SIG-M5 treated with dmso at 0.1 percent for 504 hours (cell line): Measurements from ENCODE around the gene SCYGR1.
"Not testable (repeated sequence)": the region's sequence is repeated elsewhere in the genome, so short reads cannot be mapped to it uniquely, and the experiment has no call there.

Source experiments
- DNase-seq: peaks from one replicate; lab custom pipeline; 2025; ENCODE audit not compliant: unreplicated experiment; lab: John Stamatoyannopoulos, UW

Gene SCYGR1

GRCh38 chr2:227374158-227374557 lies 13.6 kb downstream of the SCYGR1 start:
- peak; percentile 53 for DNase-seq

- no peak for DNase-seq
Measured at GRCh38 chr2:227373389-227373788, 14.4 kb downstream of the SCYGR1 start.

- DNase-seq: peak; percentile 94
Measured at GRCh38 chr2:227370791-227371312, 16.9 kb downstream of the SCYGR1 start.

- DNase-seq: peak; percentile 13
Measured at GRCh38 chr2:227370092-227370491, 17.7 kb downstream of the SCYGR1 start.

- DNase-seq: peak; percentile 60
Measured at GRCh38 chr2:227368574-227368973, 19.2 kb downstream of the SCYGR1 start.

- DNase-seq: no peak
Measured at GRCh38 chr2:227367427-227367795, 20.3 kb downstream of the SCYGR1 start.

- DNase-seq: no peak
Measured at GRCh38 chr2:227366769-227367426, 20.9 kb downstream of the SCYGR1 start.

- DNase-seq: no peak
Measured at GRCh38 chr2:227365833-227366232, 21.9 kb downstream of the SCYGR1 start.

GRCh38 chr2:227364585-227365263 lies 23.0 kb downstream of the SCYGR1 start:
- not testable (repeated sequence) for DNase-seq

GRCh38 chr2:227363756-227364155 lies 24.0 kb downstream of the SCYGR1 start:
- no peak for DNase-seq

- no peak for DNase-seq
Measured at GRCh38 chr2:227360351-227360750, 27.4 kb downstream of the SCYGR1 start.

GRCh38 chr2:227351639-227352038 lies 36.1 kb downstream of the SCYGR1 start:
- no peak for DNase-seq

- no peak for DNase-seq
Measured at GRCh38 chr2:227349989-227350612, 37.6 kb downstream of the SCYGR1 start.

- DNase-seq: no peak
Measured at GRCh38 chr2:227348324-227348723, 39.4 kb downstream of the SCYGR1 start.

GRCh38 chr2:227347117-227347516 lies 40.6 kb downstream of the SCYGR1 start:
- peak; percentile 15 for DNase-seq

GRCh38 chr2:227344231-227344630 lies 43.5 kb downstream of the SCYGR1 start:
- DNase-seq: no peak

GRCh38 chr2:227341553-227341952 lies 46.2 kb downstream of the SCYGR1 start:
- DNase-seq: no peak

GRCh38 chr2:227340106-227340505 lies 47.6 kb downstream of the SCYGR1 start:
- no peak for DNase-seq

- no peak for DNase-seq
Measured at GRCh38 chr2:227339098-227339599, 48.6 kb downstream of the SCYGR1 start.
